ENCODE results near the gene CEP164.

CEP164 gene
- total RNA-seq, result 14.9 to 61.0 (median 43.4) reads per million in 18 experiments

GRCh38 chr11:117327567-117328374 is at the start of gene CEP164:
TSS of gene CEP164 (plus strand) at chr11:117327854. CDS start at chr11:117338587, 10,733 bp downstream.
- peak; percentile 96 to 98 for DNase-seq

- DNase-seq, result no peak
These were observed 49.3 kb upstream of the CEP164 start for GRCh38 chr11:117278347-117278746.

DNA sequence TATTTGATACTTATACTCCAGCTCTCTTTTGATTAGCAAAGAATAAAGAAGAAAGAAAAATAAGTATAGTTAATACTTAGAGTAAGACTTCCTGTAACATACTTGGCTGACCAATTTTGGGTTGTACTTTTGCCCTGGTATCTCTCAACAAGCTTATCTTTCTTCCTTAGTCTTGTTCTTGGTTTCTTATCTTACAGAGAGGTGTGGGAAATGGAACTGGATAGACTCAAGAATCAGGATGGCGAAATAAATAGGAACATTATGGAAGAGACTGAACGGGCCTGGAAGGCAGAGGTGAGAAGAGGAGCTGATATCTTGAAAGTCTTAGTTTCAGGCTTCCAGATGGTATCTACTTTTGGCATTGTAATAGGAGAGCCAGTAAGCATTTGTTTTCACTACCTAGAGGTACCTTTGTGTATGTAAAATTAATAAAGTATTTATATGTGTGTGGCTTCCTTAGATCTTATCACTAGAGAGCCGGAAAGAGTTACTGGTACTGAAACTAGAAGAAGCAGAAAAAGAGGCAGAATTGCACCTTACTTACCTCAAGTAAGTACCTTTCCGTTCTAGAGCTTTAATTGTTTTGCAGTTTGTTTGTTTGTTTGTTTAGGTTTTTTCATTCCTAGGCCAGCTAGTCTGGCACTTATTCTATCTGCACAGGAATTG is 47.8 kb upstream of the CEP164 start:
- DNase-seq, result no peak

DNA sequence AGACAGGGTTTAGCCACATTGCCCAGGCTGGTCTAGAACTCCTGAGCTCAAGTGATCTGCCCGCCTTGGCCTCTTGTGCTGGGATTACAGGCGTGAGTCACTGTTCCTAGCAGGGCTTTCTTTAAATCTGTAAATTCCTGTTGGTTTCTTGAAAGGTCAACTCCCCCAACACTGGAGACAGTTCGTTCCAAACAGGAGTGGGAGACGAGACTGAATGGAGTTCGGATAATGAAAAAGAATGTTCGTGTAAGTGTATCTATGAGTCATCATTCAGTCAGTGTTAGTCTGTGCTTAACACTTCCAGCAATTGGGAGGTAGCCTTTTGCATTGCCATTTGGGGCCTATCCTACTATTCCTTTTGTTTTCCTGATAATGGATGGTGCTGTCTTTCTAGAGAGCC is 46.5 kb upstream of the CEP164 start:
- DNase-seq, result no peak

DNA sequence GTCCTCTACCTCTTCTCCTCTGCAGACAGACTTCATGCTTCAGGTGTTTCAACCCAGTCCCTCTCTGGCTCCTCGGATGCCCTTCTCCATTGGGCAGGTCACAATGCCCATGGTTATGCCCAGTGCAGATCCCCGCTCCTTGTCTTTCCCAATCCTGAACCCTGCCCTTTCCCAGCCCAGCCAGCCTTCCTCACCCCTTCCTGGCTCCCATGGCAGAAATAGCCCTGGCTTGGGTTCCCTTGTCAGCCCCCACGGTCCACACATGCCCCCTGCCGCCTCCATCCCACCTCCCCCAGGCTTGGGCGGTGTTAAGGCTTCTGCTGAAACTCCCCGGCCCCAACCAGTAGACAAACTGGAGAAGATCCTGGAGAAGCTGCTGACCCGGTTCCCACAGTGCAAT is 45.8 kb upstream of the CEP164 start:
- no peak for DNase-seq

DNA sequence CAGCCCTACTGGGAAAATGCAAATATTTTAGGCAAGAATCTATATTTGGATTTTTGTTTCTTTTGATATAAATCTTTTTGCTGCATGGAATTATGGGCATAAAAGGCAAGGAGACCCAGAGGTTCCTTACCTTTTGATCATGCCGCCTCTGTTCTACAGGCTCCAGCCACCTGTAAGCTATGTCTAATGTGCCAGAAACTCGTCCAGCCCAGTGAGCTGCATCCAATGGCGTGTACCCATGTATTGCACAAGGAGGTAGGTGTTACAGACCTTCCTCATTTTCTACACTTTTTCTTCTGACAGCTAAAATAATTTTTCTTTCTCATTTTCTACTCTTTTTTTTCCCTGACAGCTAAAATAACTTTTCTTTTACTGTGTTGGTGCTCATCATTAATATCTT is 44.7 kb upstream of the CEP164 start:
- DNase-seq, result no peak

- DNase-seq, result no peak
These were observed 43.6 kb upstream of the CEP164 start for GRCh38 chr11:117284053-117284452.

- DNase-seq, result no peak
These were observed 41.1 kb upstream of the CEP164 start for GRCh38 chr11:117286588-117286987.

DNA sequence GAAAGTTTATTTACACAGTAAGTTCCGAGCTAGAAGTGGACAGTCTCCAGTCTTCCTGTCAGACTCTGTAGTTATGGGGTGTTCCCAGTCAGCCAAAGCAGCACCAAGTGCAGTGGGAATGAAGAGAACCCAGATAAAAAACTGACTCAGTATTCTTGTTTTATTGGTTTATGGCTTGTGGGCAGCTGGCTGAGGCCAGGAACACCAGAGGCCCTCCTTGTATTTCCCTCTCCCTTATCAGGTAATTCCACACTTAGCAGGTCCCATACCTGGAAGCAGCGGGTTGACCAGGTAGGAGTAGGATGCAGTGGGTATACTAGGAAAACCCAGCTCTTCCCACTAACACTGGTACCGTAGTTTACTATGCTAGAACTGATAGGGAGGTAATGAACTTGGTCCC is 40.0 kb upstream of the CEP164 start:
- no peak for DNase-seq

- no peak for DNase-seq
These were observed 37.9 kb upstream of the CEP164 start for GRCh38 chr11:117289795-117290194.

DNA sequence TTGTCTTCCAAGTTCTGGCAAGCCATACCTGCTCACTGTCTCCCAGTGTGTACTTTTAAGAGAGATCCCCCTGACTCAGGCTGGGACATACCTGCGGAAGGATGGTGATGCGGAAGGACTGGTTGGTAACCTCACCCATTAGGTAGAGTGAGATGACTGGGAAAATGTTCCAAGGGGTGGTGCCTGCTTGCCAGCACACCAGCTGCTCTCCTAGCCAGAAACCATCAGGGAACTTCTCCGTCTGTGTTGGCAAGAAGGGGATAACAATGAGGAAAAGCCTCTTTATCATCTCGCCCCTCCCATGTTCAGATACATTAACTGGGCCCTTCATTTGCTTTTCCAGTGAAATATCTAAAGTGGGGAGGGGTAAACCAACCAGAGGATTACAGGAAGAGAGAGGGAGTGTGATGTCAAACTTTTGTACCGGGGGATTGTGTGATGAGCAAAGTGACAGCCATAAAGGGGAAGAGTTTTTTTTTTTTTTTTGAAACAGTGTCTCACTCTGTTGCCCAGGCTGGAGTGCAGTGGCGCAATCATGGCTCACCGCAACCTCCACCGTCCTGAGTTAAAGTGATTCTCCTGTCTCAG is 36.8 kb upstream of the CEP164 start, which contains the start of gene BACE1-AS:
Gene BACE1-AS, plus strand, starts transcription at position 538 of the 588 bp plus-strand sequence.
- no peak for DNase-seq

DNA sequence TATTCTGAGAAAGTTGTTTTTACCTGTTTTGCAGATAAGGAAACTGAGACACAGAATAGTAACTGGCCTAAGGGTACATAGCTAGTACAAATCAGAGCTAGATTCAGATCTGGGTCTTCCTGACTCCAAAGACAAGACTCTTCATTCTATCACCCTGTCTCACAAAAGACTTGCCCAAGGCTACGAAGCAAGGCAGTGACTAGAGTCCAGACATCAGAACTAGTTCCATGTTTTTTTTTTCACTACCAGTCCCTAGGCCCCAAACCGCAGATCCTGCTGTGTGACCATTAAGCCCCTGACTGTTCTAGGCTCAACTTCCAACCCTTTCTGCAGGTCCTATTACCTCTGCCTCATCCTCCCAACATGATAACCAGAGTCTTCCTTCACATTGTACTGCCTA is 35.0 kb upstream of the CEP164 start:
- DNase-seq, result no peak

DNA sequence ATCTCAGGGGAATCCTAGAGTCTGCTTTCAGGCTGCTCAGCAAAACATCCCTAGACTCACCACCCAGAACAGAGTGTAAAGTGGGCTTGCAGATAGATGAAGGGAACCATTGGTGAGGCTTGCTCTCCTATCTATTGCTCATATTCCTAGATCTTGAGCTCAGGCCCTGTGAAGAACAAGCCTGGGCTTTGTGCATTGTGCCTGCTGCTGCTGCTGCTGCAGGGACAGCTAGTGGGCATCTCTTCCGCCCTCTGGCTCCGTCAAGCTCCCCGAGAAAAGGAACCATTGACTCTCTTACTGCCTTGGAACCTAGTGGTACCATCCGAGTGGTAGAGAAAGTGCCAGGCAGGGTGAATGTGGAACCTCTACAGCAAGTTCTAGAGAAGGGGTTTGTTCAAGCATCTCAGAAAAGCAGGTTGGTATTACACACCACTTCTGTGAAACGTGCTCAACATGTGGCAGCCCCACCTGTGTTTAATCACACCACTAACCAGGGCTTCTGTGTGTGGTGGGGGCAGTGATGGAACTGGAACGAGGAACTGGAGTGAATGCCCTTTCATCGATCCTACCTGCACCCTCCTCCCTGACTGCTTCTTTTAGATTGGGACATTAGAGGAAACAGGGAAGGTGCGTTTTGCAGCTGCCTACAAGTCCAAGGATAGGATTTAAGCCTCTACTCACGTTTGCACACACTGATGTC is 32.1 kb upstream of the CEP164 start:
- DNase-seq, result no peak

DNA sequence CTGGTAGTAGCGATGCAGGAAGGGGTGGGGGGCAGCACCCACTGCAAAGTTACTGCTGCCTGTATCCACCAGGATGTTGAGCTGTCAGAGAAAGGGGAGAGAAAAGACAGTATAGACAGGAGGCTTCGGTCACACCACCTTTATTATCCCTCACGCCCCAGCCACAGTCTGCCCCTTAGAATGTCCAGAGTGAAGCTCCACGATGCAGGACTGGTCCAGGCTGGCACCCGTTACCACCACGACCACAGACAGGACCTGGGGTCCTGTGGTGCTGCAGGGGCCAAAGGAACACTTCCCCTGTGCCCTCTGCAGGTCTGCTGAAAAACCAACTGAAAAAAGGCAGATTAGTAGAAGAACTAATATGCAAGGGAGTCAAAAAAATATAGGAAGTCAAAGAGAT is 30.8 kb upstream of the CEP164 start:
- DNase-seq, result no peak

DNA sequence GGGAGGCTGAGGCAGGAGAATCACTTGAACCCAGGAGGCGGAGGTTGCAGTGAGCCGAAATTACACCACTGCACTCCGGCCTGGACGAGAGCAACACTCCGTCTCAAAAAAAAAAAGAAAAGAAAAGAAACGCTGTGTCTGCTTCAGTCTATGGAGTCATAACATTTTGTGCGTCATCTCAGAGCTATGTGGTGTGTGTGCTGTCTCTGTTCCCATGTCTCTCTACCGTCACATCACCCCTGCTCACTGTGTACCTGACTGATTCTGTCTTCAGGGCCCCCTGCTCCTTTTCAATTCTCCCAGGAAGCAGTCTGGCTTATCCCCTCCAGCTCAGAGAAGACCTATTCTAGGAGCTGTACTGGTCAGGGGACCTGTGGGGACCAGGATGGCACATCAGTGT is 29.5 kb upstream of the CEP164 start:
- no peak for DNase-seq

DNA sequence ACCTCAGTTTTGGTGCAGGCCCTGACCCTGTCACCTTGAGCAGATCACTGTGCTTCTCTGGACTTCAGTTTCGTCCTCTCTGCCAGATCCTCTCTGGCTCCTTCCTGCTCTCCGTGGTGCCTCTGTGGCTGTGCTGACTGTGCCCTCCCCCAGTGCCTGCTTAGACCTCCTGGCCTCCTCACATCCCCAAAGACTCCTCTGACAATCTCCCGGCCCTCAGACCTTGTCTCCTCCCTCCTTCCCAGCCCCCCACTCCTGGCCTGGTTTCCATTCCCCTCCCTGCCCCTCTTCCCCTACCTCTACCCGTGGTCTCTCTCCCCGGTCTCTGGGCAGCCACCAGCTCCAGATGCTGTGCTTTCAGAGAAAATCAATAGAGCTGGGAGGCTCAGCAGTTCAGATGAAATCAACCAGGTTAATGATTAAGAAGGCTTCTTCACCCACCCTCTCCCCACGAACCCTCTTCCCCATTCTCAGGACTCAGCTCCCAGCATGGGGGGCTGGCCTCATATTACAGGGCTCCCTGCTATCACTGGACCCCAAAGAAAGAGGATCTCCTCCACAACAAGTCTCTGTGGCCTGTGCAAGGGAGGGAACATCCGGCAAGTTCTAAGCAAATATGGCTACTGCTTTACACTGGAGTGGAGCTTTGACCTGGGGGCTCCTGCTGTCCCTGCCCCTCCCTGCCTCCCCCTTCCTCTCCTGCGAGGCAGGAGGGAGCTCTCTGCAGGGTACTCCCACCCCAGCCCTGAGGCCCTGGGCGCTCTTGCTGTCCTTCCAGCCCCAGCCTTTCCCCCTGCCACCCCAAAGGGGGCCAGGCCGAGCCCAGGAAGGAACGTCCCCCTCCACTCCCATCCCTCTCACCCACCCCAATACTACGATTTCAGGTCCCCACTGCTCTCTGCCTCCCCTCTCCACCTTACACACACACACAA is 28.0 kb upstream of the CEP164 start:
- DNase-seq, result no peak

- DNase-seq, result no peak
These were observed 27.4 kb upstream of the CEP164 start for GRCh38 chr11:117300283-117300663.

DNA sequence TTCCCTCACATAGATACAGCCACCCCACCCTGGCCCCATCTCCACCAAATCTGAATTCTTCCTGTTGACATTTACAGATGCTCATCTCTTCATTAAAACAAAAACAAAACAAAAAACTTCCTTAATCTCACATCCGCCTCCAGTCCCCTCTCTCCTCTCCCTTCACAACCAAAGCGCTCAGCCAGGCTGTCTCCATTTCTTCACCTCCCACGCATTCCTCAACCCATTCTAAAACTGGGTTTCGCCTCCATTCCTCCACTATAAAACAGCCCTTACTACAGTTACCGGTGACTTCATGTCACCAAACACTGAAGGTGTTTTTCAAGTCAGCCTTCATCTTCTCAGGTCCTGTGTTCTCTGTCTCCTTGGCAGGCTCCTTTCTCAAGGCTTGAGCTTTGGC is 26.9 kb upstream of the CEP164 start:
- DNase-seq, result peak in 1 of 2 donors; percentile 12

DNA sequence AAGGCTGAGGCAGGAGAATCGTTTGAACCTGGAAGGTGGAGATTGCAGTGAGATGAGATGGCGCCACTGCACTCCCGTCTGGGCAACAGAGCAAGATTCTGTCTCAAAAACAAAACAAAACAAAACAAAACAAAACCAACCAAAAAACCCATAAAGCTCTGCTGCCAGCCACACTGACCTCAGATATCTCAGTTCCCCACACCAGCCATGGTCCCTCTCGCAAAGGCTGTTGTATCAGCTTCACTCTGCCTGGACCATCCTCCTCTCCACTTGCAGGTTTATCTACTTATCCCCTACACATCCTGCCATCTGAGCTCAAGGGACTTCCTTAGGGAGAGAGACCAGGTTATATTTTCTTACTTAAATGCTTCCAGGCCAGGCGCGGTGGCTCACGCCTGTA is 25.4 kb upstream of the CEP164 start:
- no peak for DNase-seq

- no peak for DNase-seq
These were observed 24.6 kb upstream of the CEP164 start for GRCh38 chr11:117303101-117303500.

DNA sequence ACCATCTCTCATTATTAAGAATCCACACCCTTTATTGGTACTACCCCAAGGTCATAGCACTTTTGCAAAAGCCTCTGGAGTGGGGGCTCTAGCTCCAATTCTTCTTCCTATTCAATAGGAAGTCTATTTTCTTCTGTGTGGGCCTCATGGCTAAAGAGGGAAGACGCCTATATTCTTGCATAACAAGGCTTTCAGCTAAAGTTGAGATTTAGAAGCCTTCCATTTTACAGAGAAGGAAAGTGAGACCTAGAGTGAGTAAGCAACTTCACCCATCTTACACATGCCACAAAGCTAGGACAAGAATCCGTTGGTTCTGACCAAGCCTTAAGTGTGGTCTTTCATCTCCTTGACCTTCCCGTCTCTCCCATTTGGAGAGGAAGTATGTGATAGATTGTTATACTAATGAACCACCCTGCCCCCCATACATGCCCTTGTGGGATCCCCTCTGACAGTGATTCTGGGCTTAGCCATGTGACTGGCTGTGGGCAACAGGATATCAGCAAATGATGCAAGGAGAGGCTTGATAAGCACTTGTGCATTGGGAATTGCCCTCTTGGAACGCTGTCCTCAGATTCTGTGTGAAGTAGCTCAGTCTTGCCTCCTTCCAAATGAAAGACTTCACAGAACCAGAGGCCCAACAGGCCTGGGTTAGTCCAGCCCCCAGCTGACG is 23.9 kb upstream of the CEP164 start:
- peak; percentile 48 to 58 for DNase-seq
